ACC112 (cell line): ENCODE results near the gene CRYL1.

ENCODE experiments used
- H2AFZ ChIP-seq: fragments of 200-600 bp; sonication (generic); one replicate; pipeline ENCODE4 v1.6.0; 2017; ENCODE audit warnings: antibody characterized with exemption, low read length; ENCODE audit not compliant: unreplicated experiment
- H3K27ac ChIP-seq: fragments of 200-600 bp; sonication (generic); 2 replicates; pipeline ENCODE4 v1.5.1; 2014; ENCODE audit warnings: low read depth, mild to moderate bottlenecking, antibody characterized with exemption, low read length, moderate library complexity
- H3K27me3 ChIP-seq: fragments of 200-600 bp; sonication (generic); 2 replicates; pipeline ENCODE4 v1.6.1; 2014; ENCODE audit warnings: mild to moderate bottlenecking, antibody characterized with exemption, low read length, moderate library complexity, mixed read lengths; ENCODE audit not compliant: insufficient read depth
- H3K36me3 ChIP-seq: fragments of 200-600 bp; sonication (generic); 2 replicates; pipeline ENCODE4 v1.6.1; 2016; ENCODE audit warnings: mild to moderate bottlenecking, antibody characterized with exemption, low read length, moderate library complexity, mixed read lengths; ENCODE audit not compliant: insufficient read depth
- H3K4me1 ChIP-seq: fragments of 200-600 bp; sonication (generic); one replicate; pipeline ENCODE4 v1.6.1; 2016; ENCODE audit warnings: low read length, mixed read lengths; ENCODE audit not compliant: insufficient read depth, unreplicated experiment, control insufficient read depth
- H3K4me3 ChIP-seq: fragments of 200-600 bp; sonication (generic); 2 replicates; pipeline ENCODE4 v1.5.1; 2014; ENCODE audit warnings: mild to moderate bottlenecking, low read depth, low read length
- H3K79me2 ChIP-seq: fragments of 200-600 bp; sonication (generic); one replicate; pipeline ENCODE4 v1.6.0; 2016; ENCODE audit warnings: low read length; ENCODE audit not compliant: control insufficient read depth, unreplicated experiment, insufficient read depth

CRYL1 gene

DNA sequence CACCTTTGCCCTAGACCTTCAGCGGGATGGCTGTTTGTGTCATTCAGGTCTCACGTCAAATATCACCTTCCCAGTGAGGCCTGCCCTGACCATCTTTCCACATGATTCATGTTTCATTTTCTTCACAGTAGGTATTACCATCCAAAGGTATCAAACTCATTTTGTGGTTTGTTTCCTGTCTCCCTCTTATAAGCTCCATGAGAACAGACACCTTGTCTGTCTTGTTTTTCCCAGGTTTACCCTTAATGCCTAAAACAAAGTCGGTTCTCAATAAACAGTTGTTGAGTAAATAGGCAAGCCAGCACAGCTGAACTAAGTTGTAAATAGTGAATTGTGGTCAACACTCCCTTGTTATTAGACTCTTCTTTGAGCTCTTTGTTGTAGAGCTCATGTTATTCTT is 170.9 kb downstream of the CRYL1 start:
- Histone ChIP-seq H3K27ac (no peak overlapping the region), H3K4me3 (no peak overlapping the region), H3K79me2 (no peaks in the 10 kb centered on the region), H2AFZ (no peak overlapping the region), H3K4me1 (peaks cover 4% of the 10 kb centered on the region), H3K27me3 (no peaks in the 10 kb centered on the region), H3K36me3 (no peaks in the 10 kb centered on the region)

- Histone ChIP-seq H3K4me1 (no peaks in the 10 kb centered on the region), H3K79me2 (no peaks in the 10 kb centered on the region), H3K36me3 (no peaks in the 10 kb centered on the region), H2AFZ (no peak overlapping the region), H3K4me3 (no peak overlapping the region), H3K27ac (no peak overlapping the region), H3K27me3 (no peaks in the 10 kb centered on the region)
These were observed 171.7 kb downstream of the CRYL1 start for GRCh38 chr13:20353973-20354372.
